GM12875 (cell line): ENCODE measurements around the gene HM13.

Source experiments
- H3K4me3 ChIP-seq: one replicate; pipeline ENCODE4 v1.5.1; 2011; ENCODE audit warnings: low read depth, low read length, control low read depth
- CTCF ChIP-seq: IDR thresholded peaks from 2 replicates; pipeline ENCODE4 v1.5.1; 2011; ENCODE audit warnings: low read depth, mild to moderate bottlenecking, control low read depth, inconsistent platforms, low read length, moderate library complexity, borderline replicate concordance; ENCODE audit not compliant: insufficient read depth

The HM13 gene

DNA sequence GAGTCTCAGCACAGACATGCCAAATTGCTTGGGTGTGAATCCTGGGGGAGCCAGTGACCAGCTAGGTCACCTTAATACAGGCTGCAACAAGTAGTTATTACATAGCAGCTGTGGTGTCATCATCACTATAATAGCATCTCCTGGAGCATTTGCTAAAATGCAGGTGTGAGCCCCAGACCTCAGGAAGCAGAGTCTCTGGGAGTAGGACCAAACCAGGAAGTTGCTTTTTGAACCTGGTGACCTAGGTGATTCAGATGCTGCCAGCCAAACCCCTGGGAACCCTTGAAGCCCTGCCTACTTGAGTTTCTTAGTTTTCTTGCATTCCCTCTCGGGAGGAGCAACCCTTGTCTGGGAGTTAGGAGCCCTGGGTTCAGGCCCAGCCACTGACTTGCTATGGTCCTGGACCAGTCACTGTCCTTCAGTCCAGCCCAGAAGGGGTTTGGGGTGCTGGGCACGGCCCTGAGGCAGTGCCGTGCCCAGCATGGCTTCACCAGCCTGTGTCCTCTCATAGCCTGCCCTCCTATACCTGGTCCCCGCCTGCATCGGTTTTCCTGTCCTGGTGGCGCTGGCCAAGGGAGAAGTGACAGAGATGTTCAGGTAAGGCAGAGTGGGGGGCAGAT, 51.6 kb downstream of the HM13 start:
- H3K4me3 ChIP-seq: no peak overlapping the region
- TF ChIP-seq CTCF: no peak

DNA sequence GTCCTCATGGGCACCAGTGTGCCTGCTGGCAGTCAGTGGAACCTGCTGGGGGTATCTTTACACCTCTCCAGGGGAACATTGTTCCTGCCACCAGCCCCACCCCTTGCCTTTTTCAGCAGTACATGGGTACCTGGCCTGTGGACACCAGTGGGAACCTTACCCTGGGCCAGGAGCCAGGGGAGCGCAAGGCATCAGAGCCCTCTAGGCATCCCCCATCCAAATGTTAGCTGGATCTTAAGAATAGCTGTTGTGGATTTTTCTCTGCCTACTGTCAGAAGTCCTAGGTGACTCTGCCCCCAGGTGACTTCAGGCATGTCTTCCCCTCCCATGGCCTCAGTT, 52.0 kb downstream of the HM13 start:
- no peak for TF ChIP-seq CTCF
- no peak overlapping the region for H3K4me3 ChIP-seq

DNA sequence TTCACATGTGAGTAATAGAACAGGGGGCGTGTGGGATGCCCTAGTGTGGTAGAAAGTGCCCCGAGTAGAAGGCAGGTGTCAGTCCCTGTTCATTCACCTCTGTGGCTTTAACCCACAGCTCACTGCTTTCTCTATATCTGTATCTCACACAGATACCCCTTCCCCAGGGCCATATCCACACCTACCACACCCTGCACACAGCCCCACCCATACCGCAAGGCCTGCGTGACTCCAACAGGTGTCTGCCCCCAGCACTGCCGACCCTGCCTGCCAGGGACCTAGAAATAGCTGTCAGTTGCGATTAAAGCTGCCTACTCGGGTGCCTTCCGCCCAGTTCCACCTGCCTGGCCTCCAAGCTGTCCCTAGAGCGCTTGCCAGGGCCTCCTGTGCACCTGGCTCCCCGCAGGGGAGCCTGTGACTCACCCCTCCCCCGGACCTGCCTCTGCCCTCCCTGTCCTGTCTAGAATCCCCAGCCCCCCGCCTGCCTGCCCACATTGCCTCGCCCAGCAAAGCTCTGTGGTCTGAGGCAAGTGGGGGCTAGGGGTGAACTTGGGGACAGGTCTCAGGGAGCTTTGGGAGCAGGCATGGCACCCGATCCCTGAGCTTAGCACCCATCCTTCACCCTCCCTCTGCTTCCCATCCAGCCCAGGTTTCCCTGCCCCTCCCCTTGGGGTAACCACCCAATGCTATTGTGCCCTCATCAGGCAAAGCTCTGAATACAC, 52.6 kb downstream of the HM13 start:
- H3K4me3 ChIP-seq: no peak overlapping the region
- TF ChIP-seq CTCF: no peak

GRCh38 chr20:31567380-31567720, 53.1 kb downstream of the HM13 start:
- no peak overlapping the region for H3K4me3 ChIP-seq
- TF ChIP-seq CTCF: no peak

DNA sequence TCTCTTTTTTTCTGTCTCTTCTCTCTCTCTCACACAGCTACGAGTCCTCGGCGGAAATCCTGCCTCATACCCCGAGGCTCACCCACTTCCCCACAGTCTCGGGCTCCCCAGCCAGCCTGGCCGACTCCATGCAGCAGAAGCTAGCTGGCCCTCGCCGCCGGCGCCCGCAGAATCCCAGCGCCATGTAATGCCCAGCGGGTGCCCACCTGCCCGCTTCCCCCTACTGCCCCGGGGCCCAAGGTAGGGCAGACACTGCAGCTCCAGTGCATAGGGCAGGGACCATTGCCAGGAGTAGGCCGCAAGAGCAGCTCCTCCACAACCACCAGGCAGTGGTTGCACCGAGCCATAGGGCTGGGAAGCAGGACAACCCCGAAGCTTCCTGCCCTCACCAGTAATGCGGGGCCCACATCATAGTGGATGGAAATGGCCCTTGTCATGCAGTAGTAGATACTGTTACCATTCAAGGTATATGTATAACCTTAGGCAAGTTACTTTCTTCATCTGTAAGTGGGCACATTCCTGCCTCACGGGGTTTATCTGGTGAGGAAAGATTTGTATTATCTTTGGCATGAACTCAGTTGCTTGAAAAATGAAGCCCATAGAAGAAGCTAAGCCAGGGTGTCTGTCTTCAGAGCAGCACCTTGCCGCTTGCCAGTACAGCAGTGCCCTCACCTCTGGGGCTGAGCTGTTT, 53.9 kb downstream of the HM13 start:
- TF ChIP-seq CTCF: no peak
- H3K4me3 ChIP-seq: no peak overlapping the region

DNA sequence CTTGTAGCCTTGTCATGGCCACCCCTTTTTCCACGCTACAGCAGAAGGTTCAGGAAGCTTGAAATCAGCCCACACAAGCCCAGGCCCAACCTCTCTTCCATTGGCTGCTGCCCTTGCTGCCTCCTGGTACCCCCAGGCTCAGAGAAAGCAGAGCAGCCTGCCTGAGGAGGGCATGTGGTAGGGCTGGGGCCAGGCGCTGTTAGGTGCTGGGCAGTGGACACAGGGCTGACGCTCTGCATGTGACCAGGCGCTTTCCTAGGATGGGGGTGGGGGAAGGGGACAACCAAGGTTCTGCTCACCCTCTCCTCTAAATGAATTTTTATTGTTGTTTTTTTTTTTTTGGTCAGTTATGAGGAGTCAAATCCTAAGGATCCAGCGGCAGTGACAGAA, 54.5 kb downstream of the HM13 start:
- no peak for TF ChIP-seq CTCF

DNA sequence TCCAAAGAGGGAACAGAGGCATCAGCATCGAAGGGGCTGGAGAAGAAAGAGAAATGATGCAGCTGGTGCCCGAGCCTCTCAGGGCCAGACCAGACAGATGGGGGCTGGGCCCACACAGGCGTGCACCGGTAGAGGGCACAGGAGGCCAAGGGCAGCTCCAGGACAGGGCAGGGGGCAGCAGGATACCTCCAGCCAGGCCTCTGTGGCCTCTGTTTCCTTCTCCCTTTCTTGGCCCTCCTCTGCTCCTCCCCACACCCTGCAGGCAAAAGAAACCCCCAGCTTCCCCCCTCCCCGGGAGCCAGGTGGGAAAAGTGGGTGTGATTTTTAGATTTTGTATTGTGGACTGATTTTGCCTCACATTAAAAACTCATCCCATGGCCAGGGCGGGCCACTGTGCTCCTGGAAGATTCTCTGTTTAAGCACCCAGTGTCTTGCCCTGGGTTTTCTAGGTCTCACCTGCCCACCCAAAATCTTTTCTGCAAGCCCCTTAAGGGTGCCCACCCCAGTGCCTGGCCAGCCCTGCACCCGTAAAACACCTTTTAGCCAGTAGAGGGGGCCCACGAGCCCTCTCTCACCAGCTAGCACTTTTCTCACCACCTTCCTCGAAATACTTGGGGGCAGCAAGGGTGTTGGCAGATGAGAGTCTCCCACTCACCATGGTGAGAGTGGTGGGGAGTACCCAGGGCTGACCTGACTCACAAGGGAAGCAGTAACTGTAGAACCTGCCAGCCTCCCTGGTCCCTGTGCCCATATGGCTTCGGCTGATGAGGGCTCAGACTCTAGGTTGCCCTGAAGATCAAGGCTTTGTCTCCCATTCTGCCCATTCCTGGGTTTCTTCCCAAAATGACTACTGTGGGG, 55.1 kb downstream of the HM13 start:
- TF ChIP-seq CTCF: peak; percentile 87
- H3K4me3 ChIP-seq: no peak overlapping the region

More for the DNA sequence above, 54.5 kb downstream of the HM13 start:
- H3K4me3 ChIP-seq: no peak overlapping the region
